Fibroblast of gingiva (primary cell): ENCODE data around the gene ING5.

Experiments used
- DNase-seq: peaks from one replicate; pipeline ENCODE4 v3.0.0-alpha.2; 2011; ENCODE audit warnings: low read depth

ING5 gene

DNA sequence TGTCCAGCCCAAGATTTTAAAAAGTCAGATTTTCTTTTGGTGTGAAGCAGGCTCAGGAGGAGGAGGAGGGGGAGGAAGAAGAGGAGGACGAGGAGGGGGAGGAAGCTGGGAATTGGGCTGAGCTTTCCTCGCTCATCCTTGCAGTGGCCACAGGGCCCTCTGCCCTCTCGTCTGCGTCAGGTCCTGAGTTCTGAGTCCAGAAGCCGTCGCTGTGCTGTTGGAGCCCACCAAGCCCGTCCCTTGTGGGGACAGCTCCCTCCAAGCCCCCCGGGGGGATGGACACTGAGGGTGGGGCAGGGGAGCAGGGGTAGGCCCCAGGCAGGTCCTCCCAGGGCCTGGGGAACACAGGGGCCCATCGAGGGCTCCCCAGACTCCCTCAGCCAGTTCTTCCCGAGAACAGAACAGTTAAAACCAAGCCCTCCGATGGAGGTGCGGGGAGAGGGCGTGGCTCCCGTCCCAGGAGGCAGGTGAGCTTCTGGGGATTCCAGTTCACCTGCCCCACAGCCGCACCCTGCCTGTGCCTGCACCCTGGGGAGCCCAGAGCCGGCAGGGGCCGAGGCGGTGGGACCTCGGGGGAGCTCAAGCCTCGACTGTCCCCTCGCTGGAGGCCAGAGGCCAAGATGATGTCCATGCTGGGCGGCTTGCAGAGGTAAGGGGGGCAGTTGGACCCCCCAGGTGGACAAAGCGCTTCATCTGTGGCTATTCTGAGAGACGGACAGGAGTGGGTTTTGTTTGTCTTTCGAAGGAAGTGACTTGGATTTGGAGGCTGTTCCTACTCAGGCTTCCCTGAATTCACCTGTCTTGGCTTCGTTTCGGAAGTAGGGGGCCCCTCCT lies 74.7 kb downstream of the ING5 start, which contains the start of gene GAL3ST2:
Gene GAL3ST2 (plus strand): TSS at position 487 of the 834 bp plus-strand sequence. CDS start 134 bp downstream, at position 621.
- DNase-seq = no peak

DNA sequence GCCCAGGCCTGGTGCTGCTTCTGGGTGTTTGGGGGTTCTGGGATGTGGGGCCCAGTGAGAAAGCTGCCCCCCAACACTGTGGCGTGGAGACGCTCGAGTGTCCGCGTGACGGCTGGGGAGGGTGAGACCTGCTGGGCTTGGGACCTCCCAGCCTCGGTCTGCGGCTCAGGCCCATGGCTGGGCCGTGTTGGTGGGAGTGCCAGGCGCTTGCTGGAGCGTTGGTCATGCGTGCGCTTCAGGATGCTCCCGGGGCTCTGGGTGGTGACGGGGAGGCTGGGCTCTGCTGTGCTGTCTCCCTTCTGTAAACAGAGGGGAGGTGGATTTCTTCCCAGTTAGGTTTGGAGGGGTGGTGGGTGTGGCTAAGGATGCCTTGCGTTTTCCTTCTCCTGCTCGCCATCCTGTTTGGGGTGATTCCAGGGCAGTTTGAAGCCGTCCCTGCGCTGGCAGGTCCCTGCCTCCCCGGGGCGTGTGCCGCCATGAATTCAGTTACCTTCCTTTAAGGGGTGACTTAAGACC lies 75.4 kb downstream of the ING5 start:
- DNase-seq = no peak

DNA sequence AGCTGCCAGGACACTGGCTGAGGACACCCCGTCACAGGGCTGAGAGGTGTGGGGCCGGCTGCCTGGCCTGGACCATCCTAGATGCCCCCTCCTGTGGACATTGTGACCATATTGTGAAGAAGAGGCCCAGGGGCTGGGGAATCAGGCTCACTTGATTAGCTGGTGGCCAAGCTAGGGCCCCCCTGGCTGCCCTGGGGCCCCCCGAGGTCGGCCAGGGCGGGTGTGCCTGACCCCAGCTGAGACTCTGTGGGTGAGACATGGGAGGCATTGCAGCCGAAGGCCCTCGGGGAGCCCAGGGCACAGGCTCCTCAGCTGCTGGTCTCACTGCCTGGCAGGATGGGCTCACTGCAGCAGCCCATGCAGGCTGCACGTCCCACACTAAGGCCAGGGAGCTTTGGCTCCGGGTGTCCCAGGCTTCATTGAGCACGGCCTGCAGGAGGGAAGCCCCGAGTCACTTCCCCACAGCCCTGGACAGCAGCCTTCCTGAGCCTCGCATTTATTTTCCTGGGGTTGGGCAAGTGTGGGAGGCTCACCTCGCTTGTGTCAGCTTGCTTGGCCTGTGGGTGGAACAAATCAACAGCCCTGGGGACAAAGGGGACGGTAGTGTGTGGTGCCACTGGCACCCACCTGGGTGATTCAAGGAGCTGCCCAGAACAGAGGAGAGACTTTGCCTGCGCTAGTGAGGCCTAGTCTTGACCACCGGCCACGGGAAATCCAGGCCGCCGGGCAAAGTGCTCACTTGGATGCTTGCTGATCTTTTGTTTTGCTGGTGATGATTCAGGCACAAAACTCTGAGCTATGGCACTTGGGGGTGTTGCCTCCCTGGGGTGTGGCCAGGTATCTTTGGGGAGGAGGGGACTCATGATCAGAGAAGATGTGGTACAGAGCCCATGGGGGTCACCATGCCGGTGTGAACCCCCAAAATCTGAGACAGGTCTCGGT lies 76.1 kb downstream of the ING5 start:
- DNase-seq = no peak
